ENCODE measurements around the gene LILRB5. TPM values are rescaled to one million over a fixed set of nuclear protein-coding genes. Genes with fewer than 3 reads are reported as not detected.
"Not testable (repeated sequence)": the region's sequence is repeated elsewhere in the genome, so short reads cannot be mapped to it uniquely, and the experiment has no call there.

Gene LILRB5
- under 0.01 TPM for total RNA-seq

- DNase-seq (ENCODE audit: low read depth in 2 of 3, low spot score in 2 of 3), result no peak
Observed at GRCh38 chr19:54257116-54257480, at the start of gene LILRB5. LILRB5 (minus strand) TSS chr19:54257273; CDS start chr19:54257193, 80 bp downstream.

GRCh38 chr19:54305141-54305540 lies 48.1 kb upstream of the LILRB5 start:
- no peak for DNase-seq (ENCODE audit: low read depth in 2 of 3, low spot score in 2 of 3)

- DNase-seq (ENCODE audit: low read depth in 2 of 3, low spot score in 2 of 3), result peak in 2 of 3 donors; percentile 60 to 79
Observed at GRCh38 chr19:54302257-54302656, 45.2 kb upstream of the LILRB5 start.

- DNase-seq (ENCODE audit: low read depth in 2 of 3, low spot score in 2 of 3), result no peak
Observed at GRCh38 chr19:54299515-54299914, 42.4 kb upstream of the LILRB5 start.

GRCh38 chr19:54299126-54299498 lies 42.0 kb upstream of the LILRB5 start:
- no peak for DNase-seq (ENCODE audit: low read depth in 2 of 3, low spot score in 2 of 3)

GRCh38 chr19:54298357-54299125 lies 41.5 kb upstream of the LILRB5 start:
- DNase-seq (ENCODE audit: low read depth in 2 of 3, low spot score in 2 of 3), result no peak

GRCh38 chr19:54297759-54298305 lies 40.8 kb upstream of the LILRB5 start:
- DNase-seq (ENCODE audit: low read depth in 2 of 3, low spot score in 2 of 3), result peak in 2 of 3 donors; percentile 28 to 61

GRCh38 chr19:54294539-54294938 lies 37.5 kb upstream of the LILRB5 start:
- no peak for DNase-seq (ENCODE audit: low read depth in 2 of 3, low spot score in 2 of 3)

GRCh38 chr19:54289160-54289559 lies 32.1 kb upstream of the LILRB5 start:
- not testable (repeated sequence) for DNase-seq (ENCODE audit: low read depth in 2 of 3, low spot score in 2 of 3)

GRCh38 chr19:54287456-54287855 lies 30.4 kb upstream of the LILRB5 start:
- no peak for DNase-seq (ENCODE audit: low read depth in 2 of 3, low spot score in 2 of 3)

- peak in 1 of 3 donors; percentile 46 for DNase-seq (ENCODE audit: low read depth in 2 of 3, low spot score in 2 of 3)
Observed at GRCh38 chr19:54286283-54286682, 29.2 kb upstream of the LILRB5 start.

- peak in 1 of 3 donors; percentile 76 for DNase-seq (ENCODE audit: low read depth in 2 of 3, low spot score in 2 of 3)
Observed at GRCh38 chr19:54285427-54286056, 28.5 kb upstream of the LILRB5 start.

- DNase-seq (ENCODE audit: low read depth in 2 of 3, low spot score in 2 of 3), result peak in 1 of 3 donors; percentile 34
Observed at GRCh38 chr19:54282686-54283470, 25.8 kb upstream of the LILRB5 start.

- not testable (repeated sequence) for DNase-seq (ENCODE audit: low read depth in 2 of 3, low spot score in 2 of 3)
Observed at GRCh38 chr19:54281729-54282075, 24.6 kb upstream of the LILRB5 start.

GRCh38 chr19:54281007-54281728 lies 24.1 kb upstream of the LILRB5 start, which contains the start of gene LILRB2:
LILRB2 (minus strand) TSS chr19:54281110; CDS start chr19:54280496, 614 bp downstream.
- peak in 2 of 3 donors; percentile 53 to 76 for DNase-seq (ENCODE audit: low read depth in 2 of 3, low spot score in 2 of 3)

GRCh38 chr19:54280441-54280840 lies 23.4 kb upstream of the LILRB5 start:
- DNase-seq (ENCODE audit: low read depth in 2 of 3, low spot score in 2 of 3), result peak in 1 of 3 donors; percentile 53

GRCh38 chr19:54280025-54280424 lies 23.0 kb upstream of the LILRB5 start:
- DNase-seq (ENCODE audit: low read depth in 2 of 3, low spot score in 2 of 3), result not testable (repeated sequence)

- DNase-seq (ENCODE audit: low read depth in 2 of 3, low spot score in 2 of 3), result no peak
Observed at GRCh38 chr19:54279406-54279962, 22.4 kb upstream of the LILRB5 start.

GRCh38 chr19:54278571-54279195 lies 21.6 kb upstream of the LILRB5 start:
- not testable (repeated sequence) for DNase-seq (ENCODE audit: low read depth in 2 of 3, low spot score in 2 of 3)

- not testable (repeated sequence) for DNase-seq (ENCODE audit: low read depth in 2 of 3, low spot score in 2 of 3)
Observed at GRCh38 chr19:54278056-54278455, 21.0 kb upstream of the LILRB5 start.
